ENCODE results near the gene TSPAN18.

The TSPAN18 gene

GRCh38 chr11:44797051-44797450, 70.3 kb downstream of the TSPAN18 start:
- no peak for DNase-seq (ENCODE audit: low spot score)

DNA sequence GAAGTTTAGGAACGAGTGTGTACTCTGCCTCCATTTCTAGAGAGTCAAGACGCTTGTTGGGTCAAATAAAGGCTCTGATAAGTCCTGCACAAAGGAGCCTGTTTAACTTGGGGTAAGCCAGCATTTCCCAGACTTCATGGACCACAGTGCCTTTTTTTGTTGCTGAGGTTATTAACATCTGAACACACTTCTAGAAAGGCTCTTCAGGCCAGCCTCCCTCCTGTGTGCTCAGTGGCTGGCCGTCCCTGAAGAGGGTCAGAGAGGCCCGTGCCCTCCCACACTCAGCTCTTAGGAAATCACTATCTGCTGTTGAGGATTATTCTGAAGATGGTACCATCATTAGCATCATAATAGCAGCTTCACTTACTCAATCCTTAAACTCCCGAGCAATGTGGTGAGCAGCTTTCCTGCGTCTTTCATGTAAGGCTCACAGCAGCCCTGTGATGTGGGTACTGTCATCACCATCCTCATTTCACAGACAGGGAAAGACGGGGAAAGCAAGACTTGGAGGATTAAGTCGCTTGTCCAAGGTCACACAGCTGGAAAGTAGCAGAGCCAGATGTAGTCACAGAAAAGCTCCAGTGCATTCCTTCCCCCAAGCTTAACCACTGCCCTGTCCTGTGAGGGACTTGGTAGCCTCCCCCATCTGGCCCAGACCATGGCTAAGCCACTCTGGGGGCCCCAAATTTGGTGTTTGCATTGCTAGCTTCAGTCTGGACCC, 71.3 kb downstream of the TSPAN18 start:
- DNase-seq (ENCODE audit: low spot score) = no peak

- no peak for DNase-seq (ENCODE audit: low spot score)
Measured at GRCh38 chr11:44798607-44798972, 71.8 kb downstream of the TSPAN18 start.

GRCh38 chr11:44799012-44799411, 72.2 kb downstream of the TSPAN18 start:
- DNase-seq (ENCODE audit: low spot score) = no peak

DNA sequence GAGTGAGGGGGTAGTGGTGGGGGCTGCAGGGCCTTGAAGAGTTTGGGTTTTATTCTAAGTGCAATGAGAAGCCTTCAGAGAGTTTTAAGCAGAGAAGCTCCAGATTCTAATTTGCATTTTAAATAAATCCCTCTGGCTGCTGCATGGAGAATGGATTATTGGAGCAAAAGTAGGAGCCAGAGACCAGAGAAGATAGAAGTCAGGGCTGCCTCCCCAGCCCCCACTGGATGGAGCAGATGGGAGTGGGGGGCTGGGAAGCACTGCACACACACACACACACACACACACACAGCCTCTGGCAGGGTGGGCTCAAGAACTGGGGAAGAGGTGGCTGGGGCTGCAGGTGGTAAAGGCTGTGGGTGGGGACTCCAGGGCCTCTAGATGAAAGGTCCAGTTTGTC, 75.6 kb downstream of the TSPAN18 start:
- DNase-seq (ENCODE audit: low spot score) = no peak

GRCh38 chr11:44803009-44803408, 76.2 kb downstream of the TSPAN18 start:
- no peak for DNase-seq (ENCODE audit: low spot score)

- DNase-seq (ENCODE audit: low spot score) = no peak
Measured at GRCh38 chr11:44804449-44805437, 78.0 kb downstream of the TSPAN18 start.

- no peak for DNase-seq (ENCODE audit: low spot score)
Measured at GRCh38 chr11:44805596-44805995, 78.8 kb downstream of the TSPAN18 start.

DNA sequence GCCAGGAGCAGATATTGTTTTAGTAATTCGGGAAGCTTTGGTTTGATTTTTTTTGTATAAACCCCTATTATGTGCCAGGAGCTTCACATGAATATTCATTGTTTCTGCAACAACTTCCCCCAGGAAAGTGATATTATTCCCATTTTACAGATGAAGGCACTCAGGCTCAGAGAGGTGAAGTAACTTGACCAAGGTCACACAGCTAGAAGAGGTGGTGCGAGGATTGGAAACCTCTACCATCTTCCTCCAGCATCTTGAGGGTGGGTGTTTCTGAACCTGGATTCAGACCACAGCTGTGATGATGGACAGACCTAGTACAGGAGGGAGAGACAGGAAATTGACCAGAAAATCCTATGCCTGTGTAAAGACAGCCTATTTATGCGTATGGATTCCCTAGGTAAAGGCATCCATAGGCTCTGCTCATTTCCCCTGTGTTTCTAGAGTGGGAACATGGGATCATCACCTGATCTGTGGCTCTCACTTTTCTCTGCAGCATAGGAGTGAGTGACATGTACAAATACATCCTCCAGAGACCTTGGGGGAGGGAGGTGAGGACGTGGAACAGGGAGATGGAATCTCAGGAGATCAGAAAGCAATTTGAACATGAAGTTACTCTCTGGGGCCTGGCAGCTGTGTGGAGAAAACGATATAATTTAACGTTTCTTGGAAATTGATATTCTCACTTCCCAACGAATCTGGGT, 81.4 kb downstream of the TSPAN18 start:
- DNase-seq (ENCODE audit: low spot score) = no peak

GRCh38 chr11:44809283-44809682, 82.5 kb downstream of the TSPAN18 start:
- DNase-seq (ENCODE audit: low spot score) = no peak

DNA sequence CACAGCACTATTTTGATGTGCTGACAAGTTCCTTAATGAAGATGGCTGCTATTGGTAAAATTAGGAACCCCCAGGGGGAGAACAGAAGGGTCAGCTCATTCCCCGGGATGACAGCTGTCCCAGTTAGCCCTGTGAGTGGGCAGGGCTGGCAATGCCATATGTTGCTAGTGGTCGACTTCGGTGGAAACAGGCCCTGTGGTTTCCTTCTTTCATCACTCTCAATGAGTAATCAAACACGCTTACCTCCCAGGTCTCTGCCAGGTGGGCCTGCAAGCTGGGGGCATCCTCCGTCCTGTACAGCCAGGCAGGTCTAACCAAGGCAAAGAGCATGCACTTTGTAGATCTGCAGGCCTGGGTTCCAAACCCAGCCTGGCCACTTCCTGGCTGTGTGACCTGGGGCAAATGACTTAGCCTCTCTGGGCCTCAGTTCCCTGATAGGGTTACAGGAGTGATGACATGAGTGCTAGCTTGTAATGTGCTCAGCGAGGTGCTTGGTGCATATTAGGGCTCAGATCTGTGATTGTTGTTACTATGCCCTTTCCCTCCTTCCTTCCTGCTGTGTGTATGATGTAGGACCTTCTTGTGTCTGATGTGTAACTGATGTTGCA, 85.2 kb downstream of the TSPAN18 start:
- no peak for DNase-seq (ENCODE audit: low spot score)

- DNase-seq (ENCODE audit: low spot score) = no peak
Measured at GRCh38 chr11:44812971-44813370, 86.2 kb downstream of the TSPAN18 start.

GRCh38 chr11:44813401-44813800, 86.6 kb downstream of the TSPAN18 start:
- DNase-seq (ENCODE audit: low spot score) = no peak

DNA sequence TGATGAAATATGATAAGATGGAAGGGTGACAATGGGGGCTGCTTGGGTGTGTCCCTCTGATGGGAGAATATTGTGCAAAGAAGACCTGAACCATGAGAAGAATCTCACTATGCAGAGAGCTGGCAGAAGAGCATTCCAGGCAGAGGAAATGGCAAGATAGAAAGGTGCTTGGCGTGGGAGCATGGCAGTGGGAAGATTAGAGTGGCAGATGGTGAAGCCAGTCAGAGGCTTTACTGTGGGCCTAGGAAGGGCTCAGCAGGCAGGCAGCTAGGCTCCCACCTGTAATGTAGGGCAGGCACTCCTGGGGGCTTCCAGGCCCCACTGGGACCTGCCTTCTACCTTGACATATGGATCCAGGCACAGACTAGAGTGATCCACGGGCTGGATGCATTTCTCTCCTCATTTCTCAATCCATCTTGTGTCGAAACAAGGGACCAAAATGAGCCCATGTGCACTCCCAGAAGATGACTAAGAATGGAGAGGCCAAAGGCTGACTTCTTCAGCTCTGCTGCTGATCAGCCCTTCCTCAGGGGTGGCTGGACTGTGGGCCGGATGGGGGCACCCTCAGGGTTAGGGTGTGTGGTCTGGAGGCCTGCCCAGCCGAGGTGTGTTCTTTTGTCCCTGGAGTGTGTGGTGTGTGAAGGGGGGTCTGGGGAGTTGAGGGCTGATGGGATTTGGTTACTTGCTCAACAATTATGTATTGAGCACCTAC, 88.3 kb downstream of the TSPAN18 start:
- DNase-seq (ENCODE audit: low spot score) = no peak

GRCh38 chr11:44815917-44816456, 89.2 kb downstream of the TSPAN18 start:
- DNase-seq (ENCODE audit: low spot score) = no peak

GRCh38 chr11:44816761-44817160, 90.0 kb downstream of the TSPAN18 start:
- no peak for DNase-seq (ENCODE audit: low spot score)

DNA sequence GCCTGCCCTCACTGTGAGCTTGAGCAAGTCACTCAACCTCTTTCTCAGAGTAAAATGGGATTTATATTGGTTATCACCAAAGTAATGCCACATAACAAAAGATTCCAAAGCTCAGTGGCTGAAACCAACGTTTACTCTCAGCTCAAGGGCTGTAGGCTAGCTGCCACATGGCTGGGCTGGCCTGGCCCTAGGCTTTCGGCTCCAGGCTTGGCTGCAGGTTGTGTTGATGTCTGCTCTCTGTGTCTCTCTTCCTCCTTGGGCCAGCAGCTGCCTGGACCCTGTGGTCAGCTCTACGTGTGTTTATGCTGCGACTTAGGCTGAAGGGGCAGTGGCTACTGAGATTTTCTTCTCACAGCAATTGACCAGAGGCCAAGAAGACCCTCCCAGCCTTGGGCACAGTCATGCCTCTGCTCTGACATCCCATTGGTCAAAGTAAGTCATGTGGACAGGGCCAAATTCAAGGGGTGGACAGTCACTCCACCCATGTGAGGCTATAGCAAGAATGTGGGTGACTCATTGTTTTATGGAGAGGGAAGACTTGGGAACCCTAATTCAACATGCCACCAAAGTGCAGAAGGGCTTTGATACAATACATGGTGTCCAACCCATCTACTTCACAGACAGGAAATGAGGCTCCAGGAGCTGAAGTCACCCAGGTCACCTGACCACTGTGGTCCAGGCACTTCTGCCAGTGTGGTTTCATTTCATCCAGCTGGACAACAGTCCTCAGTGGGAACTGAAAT, 90.6 kb downstream of the TSPAN18 start:
- DNase-seq (ENCODE audit: low spot score) = peak; percentile 34

- DNase-seq (ENCODE audit: low spot score) = no peak
Measured at GRCh38 chr11:44818110-44818509, 91.3 kb downstream of the TSPAN18 start.

GRCh38 chr11:44819346-44819745, 92.6 kb downstream of the TSPAN18 start:
- no peak for DNase-seq (ENCODE audit: low spot score)

- no peak for DNase-seq (ENCODE audit: low spot score)
Measured at GRCh38 chr11:44822369-44822768, 95.6 kb downstream of the TSPAN18 start.

- no peak for DNase-seq (ENCODE audit: low spot score)
Measured at GRCh38 chr11:44823006-44823405, 96.2 kb downstream of the TSPAN18 start.

All from RKO (cell line).